GM19193 (cell line): ENCODE data around the gene STXBP6.

Experiments
- POLR2A ChIP-seq: IDR thresholded peaks from 4 replicates; pipeline ENCODE4 v1.6.1; 2011; ENCODE audit not compliant: insufficient read depth, insufficient read length; ENCODE audit errors: extremely low read depth

The STXBP6 gene

GRCh38 chr14:25007832-25008231 is 42.1 kb downstream of the STXBP6 start:
- no peak for TF ChIP-seq POLR2A

GRCh38 chr14:25006961-25007795 is 42.8 kb downstream of the STXBP6 start:
- TF ChIP-seq POLR2A, result no peak

GRCh38 chr14:25006031-25006430 is 43.9 kb downstream of the STXBP6 start:
- TF ChIP-seq POLR2A, result no peak

- TF ChIP-seq POLR2A, result no peak
Measured at GRCh38 chr14:25004389-25004809, 45.5 kb downstream of the STXBP6 start.

GRCh38 chr14:25003537-25003936 is 46.4 kb downstream of the STXBP6 start:
- no peak for TF ChIP-seq POLR2A

GRCh38 chr14:25001601-25002000 is 48.3 kb downstream of the STXBP6 start:
- TF ChIP-seq POLR2A, result no peak

GRCh38 chr14:25001156-25001555 is 48.8 kb downstream of the STXBP6 start:
- no peak for TF ChIP-seq POLR2A

- TF ChIP-seq POLR2A, result no peak
Measured at GRCh38 chr14:24999157-24999556, 50.8 kb downstream of the STXBP6 start.

- TF ChIP-seq POLR2A, result no peak
Measured at GRCh38 chr14:24996930-24997725, 52.8 kb downstream of the STXBP6 start.

- no peak for TF ChIP-seq POLR2A
Measured at GRCh38 chr14:24995016-24995415, 54.9 kb downstream of the STXBP6 start.

GRCh38 chr14:24993631-24994030 is 56.3 kb downstream of the STXBP6 start:
- TF ChIP-seq POLR2A, result no peak

- TF ChIP-seq POLR2A, result no peak
Measured at GRCh38 chr14:24992624-24993360, 57.2 kb downstream of the STXBP6 start.

GRCh38 chr14:24991821-24992220 is 58.1 kb downstream of the STXBP6 start:
- TF ChIP-seq POLR2A, result no peak

GRCh38 chr14:24991288-24991687 is 58.7 kb downstream of the STXBP6 start:
- TF ChIP-seq POLR2A, result no peak

GRCh38 chr14:24990773-24991172 is 59.2 kb downstream of the STXBP6 start:
- TF ChIP-seq POLR2A, result no peak
